HG02840 (cell line): ENCODE results near the gene TMA7B.

Experiments
- ATAC-seq: cut with Tn5 transposase; IDR thresholded peaks from one replicate; pipeline ENCODE4 v1.9.1; 2021; ENCODE audit warnings: mild to moderate bottlenecking, moderate library complexity, moderate number of reproducible peaks; ENCODE audit not compliant: unreplicated experiment, low FRiP score

The TMA7B gene

GRCh38 chr22:39959640-39960447 lies at the start of gene TMA7B:
Gene TMA7B, plus strand, starts transcription at chr22:39960397. Its CDS starts 3,978 bp downstream, at chr22:39964375.
- ATAC-seq: no peak

GRCh38 chr22:39910876-39911613 lies 49.2 kb upstream of the TMA7B start:
- ATAC-seq: no peak

GRCh38 chr22:39913321-39913720 lies 46.9 kb upstream of the TMA7B start:
- ATAC-seq: no peak

GRCh38 chr22:39913886-39914285 lies 46.3 kb upstream of the TMA7B start:
- ATAC-seq: no peak

- ATAC-seq: no peak
Observed at GRCh38 chr22:39914584-39914983, 45.6 kb upstream of the TMA7B start.

GRCh38 chr22:39915295-39915726 lies 44.9 kb upstream of the TMA7B start:
- no peak for ATAC-seq

GRCh38 chr22:39916496-39916895 lies 43.7 kb upstream of the TMA7B start:
- no peak for ATAC-seq

- ATAC-seq: no peak
Observed at GRCh38 chr22:39917197-39917643, 43.0 kb upstream of the TMA7B start.

GRCh38 chr22:39917776-39918495 lies 42.3 kb upstream of the TMA7B start:
- ATAC-seq: no peak

- no peak for ATAC-seq
Observed at GRCh38 chr22:39920134-39920743, 40.0 kb upstream of the TMA7B start.

- ATAC-seq: no peak
Observed at GRCh38 chr22:39923696-39924095, 36.5 kb upstream of the TMA7B start.

GRCh38 chr22:39924286-39924685 lies 35.9 kb upstream of the TMA7B start:
- ATAC-seq: no peak

- no peak for ATAC-seq
Observed at GRCh38 chr22:39925273-39925672, 34.9 kb upstream of the TMA7B start.

GRCh38 chr22:39925909-39926679 lies 34.1 kb upstream of the TMA7B start:
- no peak for ATAC-seq

GRCh38 chr22:39926753-39927152 lies 33.4 kb upstream of the TMA7B start:
- ATAC-seq: no peak

- ATAC-seq: no peak
Observed at GRCh38 chr22:39927544-39927943, 32.7 kb upstream of the TMA7B start.

GRCh38 chr22:39928536-39929520 lies 31.4 kb upstream of the TMA7B start:
- no peak for ATAC-seq

GRCh38 chr22:39931251-39931650 lies 28.9 kb upstream of the TMA7B start:
- ATAC-seq: no peak

- ATAC-seq: no peak
Observed at GRCh38 chr22:39932166-39932565, 28.0 kb upstream of the TMA7B start.
